GM19372 (cell line): ENCODE measurements around the gene ABHD2.
"Not testable (repeated sequence)": the region's sequence is repeated elsewhere in the genome, so short reads cannot be mapped to it uniquely, and the experiment has no call there.

Source experiments
- ATAC-seq: cut with Tn5 transposase; IDR thresholded peaks from one replicate; pipeline ENCODE4 v1.9.1; 2021; ENCODE audit warnings: mild to moderate bottlenecking, low read depth, moderate library complexity; ENCODE audit not compliant: unreplicated experiment

Gene ABHD2

GRCh38 chr15:89118481-89118989, 30.3 kb downstream of the ABHD2 start:
- ATAC-seq = no peak

- no peak for ATAC-seq
Observed at GRCh38 chr15:89119489-89120478, 31.5 kb downstream of the ABHD2 start.

- ATAC-seq = not testable (repeated sequence)
Observed at GRCh38 chr15:89120479-89121000, 32.3 kb downstream of the ABHD2 start.

GRCh38 chr15:89121414-89121813, 33.2 kb downstream of the ABHD2 start:
- ATAC-seq = no peak

- ATAC-seq = no peak
Observed at GRCh38 chr15:89122505-89123180, 34.4 kb downstream of the ABHD2 start.

GRCh38 chr15:89123181-89123525, 34.9 kb downstream of the ABHD2 start:
- ATAC-seq = no peak

- ATAC-seq = no peak
Observed at GRCh38 chr15:89125088-89125826, 37.0 kb downstream of the ABHD2 start.

- no peak for ATAC-seq
Observed at GRCh38 chr15:89126009-89126408, 37.8 kb downstream of the ABHD2 start.

GRCh38 chr15:89127054-89127702, 38.9 kb downstream of the ABHD2 start:
- ATAC-seq = no peak

- ATAC-seq = no peak
Observed at GRCh38 chr15:89128320-89129122, 40.3 kb downstream of the ABHD2 start.

- ATAC-seq = no peak
Observed at GRCh38 chr15:89129123-89129815, 41.0 kb downstream of the ABHD2 start.

- no peak for ATAC-seq
Observed at GRCh38 chr15:89129816-89130134, 41.5 kb downstream of the ABHD2 start.

- peak; percentile 84 for ATAC-seq
Observed at GRCh38 chr15:89130201-89130600, 41.9 kb downstream of the ABHD2 start.

GRCh38 chr15:89131731-89132130, 43.5 kb downstream of the ABHD2 start:
- no peak for ATAC-seq

- no peak for ATAC-seq
Observed at GRCh38 chr15:89132611-89133507, 44.6 kb downstream of the ABHD2 start.

- ATAC-seq = not testable (repeated sequence)
Observed at GRCh38 chr15:89135387-89136077, 47.3 kb downstream of the ABHD2 start.

- ATAC-seq = no peak
Observed at GRCh38 chr15:89136078-89136806, 48.0 kb downstream of the ABHD2 start.
